Mucosa of descending colon (tissue), 3 donors: ENCODE results near the gene YDJC. TPM values are rescaled to one million over a fixed set of nuclear protein-coding genes. Genes with fewer than 3 reads are reported as not detected.
"Not testable (repeated sequence)": the region's sequence is repeated elsewhere in the genome, so short reads cannot be mapped to it uniquely, and the experiment has no call there.

ENCODE experiments used
- ATAC-seq: fragments of 200-7000 bp; cut with Tn5 transposase; one replicate; pipeline ENCODE4 v1.9.1; 2020; ENCODE audit warnings: mild to moderate bottlenecking, moderate library complexity
- DNase-seq, 3 donors: peaks; one replicate each; pipeline ENCODE4 v3.0.0-alpha.2; 2020
- H3K36me3 ChIP-seq: fragments of 200-600 bp; one replicate; pipeline ENCODE4 v1.8.0; 2021; ENCODE audit warnings: low read depth, mild to moderate bottlenecking
- H3K4me1 ChIP-seq: fragments of 200-600 bp; one replicate; pipeline ENCODE4 v1.8.0; 2021; ENCODE audit warnings: low read depth, mild to moderate bottlenecking
- H3K4me3 ChIP-seq: fragments of 200-600 bp; one replicate; pipeline ENCODE4 v1.8.0; 2021; ENCODE audit warnings: mild to moderate bottlenecking
- H3K9me3 ChIP-seq: fragments of 200-600 bp; one replicate; pipeline ENCODE4 v1.8.0; 2021; ENCODE audit warnings: mild to moderate bottlenecking
- intact Hi-C, 2 donors: fragments of 100-400 bp; cut with DNase I in 1 of 2; cut with micrococcal nuclease in 1 of 2; formaldehyde crosslinking; loops; one replicate each; pipeline versions ENCODE4 v1.11.0 to v1.11.1; 2022; cut with DNase I, micrococcal nuclease
- total RNA-seq, 3 donors: library from RNA; stranded (reverse); fragmentation: NEBNext Ultra II Directional in 2 of 3; extraction: Animal tissue kit (Norgen Biotek cat#: 25700) in 2 of 3; gene quantifications; one replicate each; pipeline versions ENCODE4 v1.2.1 to v1.2.4, GENCODE V29; 2021 to 2023
- TF ChIP-seq, protein P1 (sequence below): fragments of 200-600 bp; IDR thresholded peaks from one replicate; pipeline ENCODE4 v1.8.0; 2022; ENCODE audit warnings: antibody characterized with exemption, mild to moderate bottlenecking
- donor health status: DM: no; HTN: no; CAD: no; lungs with moderate emphysema.
- donor health status: DM: no; HTN: no; CAD: no.
- donor health status: DM: no; HTN: yes; CAD: no.

Gene YDJC
- total RNA-seq, 3 donors from 2014 or later: 12.5 to 26.5 (median 21.7) TPM

DNA sequence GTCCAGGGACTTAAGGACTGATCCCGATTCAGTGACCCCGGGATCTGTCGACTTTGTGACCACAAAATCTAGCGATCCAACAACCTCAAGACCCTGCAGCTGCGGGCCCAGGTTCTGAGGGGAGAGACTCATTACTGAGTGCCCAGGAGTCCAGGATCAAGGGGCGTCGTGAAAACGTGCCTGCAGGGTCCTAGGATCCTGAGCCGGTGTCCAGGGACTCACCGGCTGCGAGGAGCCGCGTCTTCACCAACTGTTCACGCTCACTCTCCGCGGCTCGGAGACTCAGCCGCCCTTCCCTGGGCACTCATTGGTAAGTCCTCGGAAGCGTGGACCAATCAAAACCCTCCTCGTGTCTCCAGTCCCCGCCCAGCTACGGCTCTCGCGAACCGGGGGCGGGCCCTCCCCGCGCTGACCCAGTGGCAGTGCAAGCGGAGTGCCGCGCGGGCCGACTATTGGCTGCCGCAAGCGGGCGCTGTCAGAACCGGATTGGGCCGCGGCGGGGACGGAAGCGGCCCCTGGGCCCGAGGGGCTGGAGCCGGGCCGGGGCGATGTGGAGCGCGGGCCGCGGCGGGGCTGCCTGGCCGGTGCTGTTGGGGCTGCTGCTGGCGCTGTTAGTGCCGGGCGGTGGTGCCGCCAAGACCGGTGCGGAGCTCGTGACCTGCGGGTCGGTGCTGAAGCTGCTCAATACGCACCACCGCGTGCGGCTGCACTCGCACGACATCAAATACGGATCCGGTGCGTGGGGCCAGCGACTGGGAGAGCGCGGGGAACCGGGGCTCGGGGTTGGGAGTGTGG, 12.2 kb upstream of the YDJC start, which contains the start of gene SDF2L1:
TSS of gene SDF2L1 (plus strand) at position 514 of the 795 bp plus-strand sequence. CDS start at position 549, 35 bp downstream.
- peak; percentile 99 for DNase-seq
- TF ChIP-seq, protein P1, sequence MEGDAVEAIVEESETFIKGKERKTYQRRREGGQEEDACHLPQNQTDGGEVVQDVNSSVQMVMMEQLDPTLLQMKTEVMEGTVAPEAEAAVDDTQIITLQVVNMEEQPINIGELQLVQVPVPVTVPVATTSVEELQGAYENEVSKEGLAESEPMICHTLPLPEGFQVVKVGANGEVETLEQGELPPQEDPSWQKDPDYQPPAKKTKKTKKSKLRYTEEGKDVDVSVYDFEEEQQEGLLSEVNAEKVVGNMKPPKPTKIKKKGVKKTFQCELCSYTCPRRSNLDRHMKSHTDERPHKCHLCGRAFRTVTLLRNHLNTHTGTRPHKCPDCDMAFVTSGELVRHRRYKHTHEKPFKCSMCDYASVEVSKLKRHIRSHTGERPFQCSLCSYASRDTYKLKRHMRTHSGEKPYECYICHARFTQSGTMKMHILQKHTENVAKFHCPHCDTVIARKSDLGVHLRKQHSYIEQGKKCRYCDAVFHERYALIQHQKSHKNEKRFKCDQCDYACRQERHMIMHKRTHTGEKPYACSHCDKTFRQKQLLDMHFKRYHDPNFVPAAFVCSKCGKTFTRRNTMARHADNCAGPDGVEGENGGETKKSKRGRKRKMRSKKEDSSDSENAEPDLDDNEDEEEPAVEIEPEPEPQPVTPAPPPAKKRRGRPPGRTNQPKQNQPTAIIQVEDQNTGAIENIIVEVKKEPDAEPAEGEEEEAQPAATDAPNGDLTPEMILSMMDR: peak; percentile 24
- ATAC-seq: peak; percentile 97
- H3K36me3 ChIP-seq: no peaks in the 10 kb centered on the region
- intact Hi-C loops: no loop called here
- peak within 1 kb of the TSS; percentile 50 for H3K4me3 ChIP-seq
- no peaks in the 10 kb centered on the region for H3K9me3 ChIP-seq
- H3K4me1 ChIP-seq: peaks cover 16% of the 10 kb centered on the region

DNA sequence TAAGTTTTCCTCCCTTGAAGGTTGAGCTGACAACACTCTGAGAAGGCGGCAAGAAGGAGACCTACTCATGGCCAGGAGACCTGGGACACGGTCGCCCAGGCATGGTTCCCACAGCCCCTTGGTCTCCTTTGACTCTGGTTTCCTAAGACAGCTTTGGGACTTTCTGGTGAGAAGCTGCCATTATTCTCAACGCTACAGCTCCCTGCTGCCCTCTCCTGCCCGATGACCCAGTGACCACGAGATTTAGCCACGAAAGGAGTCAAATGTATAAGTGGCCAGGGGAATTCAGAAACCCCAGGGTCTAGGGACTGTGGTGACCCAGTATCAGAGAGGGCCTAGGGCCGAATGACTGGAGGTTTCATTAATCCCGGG, 11.6 kb upstream of the YDJC start:
- DNase-seq: peak in 2 of 3 donors; percentile 59 to 70
- Histone ChIP-seq H3K4me1 (peaks cover 14% of the 10 kb centered on the region), H3K36me3 (no peaks in the 10 kb centered on the region), H3K9me3 (no peaks in the 10 kb centered on the region), H3K4me3 (no peak overlapping the region)
- TF ChIP-seq, protein P1: peak; percentile 15
- intact Hi-C loops: no loop called here
- peak; percentile 37 for ATAC-seq

DNA sequence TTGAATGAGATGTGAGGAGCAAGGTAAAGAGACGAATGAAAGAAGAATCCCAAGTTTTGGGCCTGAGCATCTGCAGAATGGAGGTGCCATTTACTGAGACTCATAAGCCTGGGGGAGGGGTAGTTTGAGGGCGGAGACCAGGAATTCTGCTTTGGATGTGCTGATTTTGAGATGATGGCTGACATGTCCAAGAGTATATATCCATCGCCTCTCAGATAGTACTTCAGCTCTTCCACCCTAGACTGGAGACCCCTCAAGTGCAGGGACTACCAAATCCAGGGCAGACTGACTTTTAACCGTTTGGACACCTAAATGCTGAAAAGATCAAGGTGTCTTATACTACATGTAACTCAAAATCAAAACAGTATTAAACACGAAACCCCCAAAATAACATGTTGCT, 11.0 kb upstream of the YDJC start:
- intact Hi-C loops: no loop called here
- no peaks in the 10 kb centered on the region for H3K36me3 ChIP-seq
- no peak for ATAC-seq

DNA sequence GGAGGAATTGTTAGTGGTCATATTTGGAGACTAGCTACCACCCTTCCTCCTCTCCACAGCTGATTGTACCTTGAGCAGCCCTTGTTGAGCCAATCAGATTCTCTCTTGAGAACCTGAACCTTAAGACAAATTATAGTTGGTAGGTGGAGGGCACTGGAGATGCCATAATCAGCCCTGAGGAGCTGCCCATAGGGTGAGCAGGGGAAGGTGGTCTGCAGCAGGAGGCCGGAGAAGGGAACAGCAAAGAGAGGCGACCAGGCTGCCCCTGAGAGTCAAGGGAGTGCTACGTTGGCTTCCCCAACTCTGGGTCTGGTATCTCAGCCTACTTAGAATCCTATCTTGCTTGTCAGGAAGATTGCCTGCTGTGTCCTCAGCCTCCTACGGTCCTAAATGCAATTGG, 9.5 kb upstream of the YDJC start:
- TF ChIP-seq, protein P1: no peak
- DNase-seq (no peak), ATAC-seq (no peak)
- no peak overlapping the region for H3K4me3 ChIP-seq
- peaks cover 13% of the 10 kb centered on the region for H3K4me1 ChIP-seq
- H3K36me3 ChIP-seq: no peaks in the 10 kb centered on the region
- intact Hi-C loops: no loop called here
- H3K9me3 ChIP-seq: no peaks in the 10 kb centered on the region

More for the DNA sequence above, 11.0 kb upstream of the YDJC start:
- TF ChIP-seq, protein P1: no peak
- no peak overlapping the region for H3K4me3 ChIP-seq
- peaks cover 13% of the 10 kb centered on the region for H3K4me1 ChIP-seq
- no peaks in the 10 kb centered on the region for H3K9me3 ChIP-seq
- no peak for DNase-seq

DNA sequence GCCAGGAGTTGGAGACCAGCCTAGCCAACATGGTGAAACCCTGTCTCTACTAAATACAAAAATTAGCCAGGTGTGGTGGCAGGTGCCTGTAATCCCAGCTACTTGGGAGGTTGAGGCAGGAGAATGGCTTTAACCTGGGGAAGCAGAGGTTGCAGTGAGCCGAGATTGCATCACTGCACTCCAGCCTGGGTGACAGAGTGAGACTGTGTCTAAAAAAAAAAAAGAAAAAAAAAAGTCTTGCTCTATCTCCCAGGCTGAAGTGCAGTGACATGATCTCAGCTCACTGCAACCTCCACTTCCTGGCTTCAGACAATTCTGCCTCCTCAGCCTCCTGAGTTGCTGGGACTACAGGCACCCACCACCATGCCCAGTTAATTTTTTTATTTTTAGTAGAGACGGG, 7.6 kb upstream of the YDJC start:
- H3K36me3 ChIP-seq, H3K9me3 ChIP-seq, DNase-seq, ATAC-seq, intact Hi-C loops, H3K4me1 ChIP-seq, H3K4me3 ChIP-seq: not testable (repeated sequence)

DNA sequence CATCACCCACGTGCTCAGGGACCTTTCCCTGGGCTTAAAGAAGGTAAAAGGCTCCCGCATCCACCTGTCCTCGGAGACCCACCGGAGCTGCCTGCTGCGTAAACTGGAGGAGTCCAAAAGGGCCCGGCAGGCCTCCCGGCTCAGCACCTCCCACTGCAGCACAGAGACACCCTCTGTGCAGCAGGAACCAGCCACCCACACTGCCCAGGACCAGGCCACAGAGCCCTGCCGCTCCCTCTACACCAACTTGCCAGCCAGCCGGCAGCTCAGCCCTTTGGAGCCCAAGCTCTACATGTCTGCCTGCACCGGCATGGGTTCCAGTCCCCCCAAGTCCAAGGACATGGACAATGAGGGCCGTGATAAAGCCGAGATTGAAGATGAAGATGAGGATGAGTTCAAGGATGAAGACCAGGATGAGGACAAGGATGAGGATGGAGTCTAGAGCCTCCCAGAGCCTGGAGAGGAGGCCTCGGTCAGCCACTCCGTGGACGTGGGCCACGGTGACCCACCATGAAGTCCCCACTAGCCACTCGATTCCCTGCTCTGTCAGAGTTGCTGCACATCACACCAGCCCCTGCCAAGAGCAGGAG, 6.9 kb upstream of the YDJC start:
- no peaks in the 10 kb centered on the region for H3K36me3 ChIP-seq
- no peak overlapping the region for H3K4me3 ChIP-seq
- H3K4me1 ChIP-seq: peaks cover 5% of the 10 kb centered on the region
- H3K9me3 ChIP-seq: no peaks in the 10 kb centered on the region
- ATAC-seq (no peak), DNase-seq (no peak)
- intact Hi-C loops: no loop called here
- TF ChIP-seq, protein P1: no peak
